SK-N-SH treated with all-trans-retinoic acid at 6 μM for 48 hours (cell line): ENCODE results near the gene DEFB131B.

Source experiments
- ATAC-seq: fragments of 200-7000 bp; cut with Tn5 transposase; 3 replicates; pipeline ENCODE4 v1.9.1; 2020; ENCODE audit warnings: mild to moderate bottlenecking, moderate library complexity
- ARNTL ChIP-seq: fragments of 450-650 bp; formaldehyde crosslinking; IDR thresholded peaks from 2 replicates; pipeline ENCODE4 v1.5.0; 2020; ENCODE audit warnings: low read depth, mild to moderate bottlenecking, moderate library complexity, borderline replicate concordance
- BACH2 ChIP-seq: fragments of 250-450 bp; sonication (Bioruptor Pico); IDR thresholded peaks from 2 replicates; pipeline ENCODE4 v1.9.0; 2021; ENCODE audit warnings: mild to moderate bottlenecking, borderline replicate concordance
- CREB5 ChIP-seq: fragments of 250-450 bp; sonication (Bioruptor Pico); IDR thresholded peaks from 2 replicates; pipeline ENCODE4 v1.5.1; 2020; ENCODE audit warnings: low read depth, mild to moderate bottlenecking, moderate library complexity
- CSDC2 ChIP-seq: fragments of 250-450 bp; sonication (Bioruptor Pico); IDR thresholded peaks from 2 replicates; pipeline ENCODE4 v1.5.0; 2020; ENCODE audit warnings: mild to moderate bottlenecking, moderate library complexity
- CSRNP3 ChIP-seq: fragments of 250-450 bp; sonication (Bioruptor Pico); IDR thresholded peaks from 2 replicates; pipeline ENCODE4 v1.5.1; 2021; ENCODE audit warnings: mild to moderate bottlenecking, moderate library complexity
- GLIS3 ChIP-seq: fragments of 250-450 bp; sonication (Bioruptor Pico); IDR thresholded peaks from 2 replicates; pipeline ENCODE4 v1.5.0; 2020; ENCODE audit warnings: mild to moderate bottlenecking, moderate library complexity
- OSR1 ChIP-seq: fragments of 250-450 bp; sonication (Bioruptor Pico); IDR thresholded peaks from 2 replicates; pipeline ENCODE4 v1.8.0; 2022; ENCODE audit warnings: moderate library complexity, mild to moderate bottlenecking, inconsistent platforms
- PATZ1 ChIP-seq: fragments of 250-450 bp; sonication (Bioruptor Pico); IDR thresholded peaks from 2 replicates; pipeline ENCODE4 v1.8.0; 2020; ENCODE audit warnings: mild to moderate bottlenecking, moderate library complexity, borderline replicate concordance
- PPARA ChIP-seq: fragments of 250-450 bp; sonication (Bioruptor Pico); IDR thresholded peaks from 2 replicates; pipeline ENCODE4 v1.5.0; 2020; ENCODE audit warnings: mild to moderate bottlenecking, borderline replicate concordance
- RARB ChIP-seq: fragments of 250-450 bp; sonication (Bioruptor Pico); IDR thresholded peaks from 2 replicates; pipeline ENCODE4 v1.8.0; 2021; ENCODE audit warnings: mild to moderate bottlenecking, moderate library complexity
- TCF4 ChIP-seq: fragments of 250-450 bp; sonication (Bioruptor Pico); IDR thresholded peaks from 2 replicates; pipeline ENCODE4 v1.8.0; 2021; ENCODE audit warnings: mild to moderate bottlenecking, moderate library complexity, borderline replicate concordance
- ZC3H10 ChIP-seq: fragments of 250-450 bp; sonication (Bioruptor Pico); IDR thresholded peaks from 2 replicates; pipeline ENCODE4 v1.5.1; 2021; ENCODE audit warnings: mild to moderate bottlenecking, moderate library complexity
- ZFP3 ChIP-seq: fragments of 250-450 bp; sonication (Bioruptor Pico); IDR thresholded peaks from 2 replicates; pipeline ENCODE4 v1.5.0; 2020; ENCODE audit warnings: mild to moderate bottlenecking, moderate library complexity
- ZNF565 ChIP-seq: fragments of 450-650 bp; formaldehyde crosslinking; conservative IDR thresholded peaks from 2 replicates; pipeline ENCODE4 v1.5.0; 2020; ENCODE audit warnings: low read depth, mild to moderate bottlenecking, moderate library complexity
- ZNF70 ChIP-seq: fragments of 450-650 bp; formaldehyde crosslinking; IDR thresholded peaks from 2 replicates; pipeline ENCODE4 v1.5.0; 2020; ENCODE audit warnings: mild to moderate bottlenecking, moderate library complexity
- ZNF8 ChIP-seq: fragments of 450-650 bp; formaldehyde crosslinking; IDR thresholded peaks from 2 replicates; pipeline ENCODE4 v1.5.0; 2020; ENCODE audit warnings: mild to moderate bottlenecking, moderate library complexity

Gene DEFB131B

GRCh38 chr11:71930556-71931244, 52.4 kb downstream of the DEFB131B start:
- no peak for ATAC-seq
- no peak for TF ChIP-seq PATZ1 (CRISPR knock-in tag)

GRCh38 chr11:71931245-71931602, 53.0 kb downstream of the DEFB131B start:
- TF ChIP-seq CREB5 (no peak), CSDC2 (no peak), ZNF8 (CRISPR knock-in tag) (no peak), PPARA (CRISPR knock-in tag) (no peak), ZC3H10 (no peak), ZNF565 (CRISPR knock-in tag) (no peak), BACH2 (no peak), CSRNP3 (CRISPR knock-in tag) (no peak), RARB (CRISPR knock-in tag) (no peak), ZNF70 (CRISPR knock-in tag) (no peak), ARNTL (no peak), GLIS3 (CRISPR knock-in tag) (no peak), TCF4 (CRISPR knock-in tag) (no peak), ZFP3 (CRISPR knock-in tag) (no peak)
- no peak for ATAC-seq

GRCh38 chr11:71933141-71933933, 55.1 kb downstream of the DEFB131B start:
- ATAC-seq, result no peak
- TF ChIP-seq BACH2 (no peak), ZNF8 (CRISPR knock-in tag) (no peak), OSR1 (CRISPR knock-in tag) (no peak), PATZ1 (CRISPR knock-in tag) (no peak), RARB (CRISPR knock-in tag) (no peak)
